NCI-H510A (cell line): ENCODE results near the gene CRYBG3.
"Not testable (repeated sequence)": the region's sequence is repeated elsewhere in the genome, so short reads cannot be mapped to it uniquely, and the experiment has no call there.

Experiments used
- DNase-seq: peaks from one replicate; lab custom pipeline; 2025; lab: John Stamatoyannopoulos, UW

The CRYBG3 gene

DNA sequence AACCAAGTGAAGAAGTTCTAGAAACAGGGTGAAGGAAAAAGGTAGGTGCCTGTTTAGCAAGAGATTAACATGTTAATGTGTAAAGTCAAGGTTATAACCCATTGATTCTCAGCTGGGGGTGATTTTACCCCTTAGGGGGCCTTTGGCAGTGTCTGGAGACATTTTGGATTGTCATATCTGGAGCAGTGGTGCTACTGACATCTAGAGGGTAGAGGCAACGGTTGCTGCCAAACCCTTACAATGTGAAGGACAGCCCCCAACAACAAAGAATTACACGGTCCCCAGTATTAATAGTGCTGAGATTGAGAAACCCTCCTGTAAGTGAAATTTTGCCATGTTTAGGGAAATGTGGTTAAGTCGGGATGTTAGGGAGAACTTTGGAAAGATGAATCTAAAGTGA, 74.7 kb downstream of the CRYBG3 start:
- DNase-seq: no peak

- DNase-seq: no peak
These were observed 77.5 kb downstream of the CRYBG3 start for GRCh38 chr3:97899331-97899730.

DNA sequence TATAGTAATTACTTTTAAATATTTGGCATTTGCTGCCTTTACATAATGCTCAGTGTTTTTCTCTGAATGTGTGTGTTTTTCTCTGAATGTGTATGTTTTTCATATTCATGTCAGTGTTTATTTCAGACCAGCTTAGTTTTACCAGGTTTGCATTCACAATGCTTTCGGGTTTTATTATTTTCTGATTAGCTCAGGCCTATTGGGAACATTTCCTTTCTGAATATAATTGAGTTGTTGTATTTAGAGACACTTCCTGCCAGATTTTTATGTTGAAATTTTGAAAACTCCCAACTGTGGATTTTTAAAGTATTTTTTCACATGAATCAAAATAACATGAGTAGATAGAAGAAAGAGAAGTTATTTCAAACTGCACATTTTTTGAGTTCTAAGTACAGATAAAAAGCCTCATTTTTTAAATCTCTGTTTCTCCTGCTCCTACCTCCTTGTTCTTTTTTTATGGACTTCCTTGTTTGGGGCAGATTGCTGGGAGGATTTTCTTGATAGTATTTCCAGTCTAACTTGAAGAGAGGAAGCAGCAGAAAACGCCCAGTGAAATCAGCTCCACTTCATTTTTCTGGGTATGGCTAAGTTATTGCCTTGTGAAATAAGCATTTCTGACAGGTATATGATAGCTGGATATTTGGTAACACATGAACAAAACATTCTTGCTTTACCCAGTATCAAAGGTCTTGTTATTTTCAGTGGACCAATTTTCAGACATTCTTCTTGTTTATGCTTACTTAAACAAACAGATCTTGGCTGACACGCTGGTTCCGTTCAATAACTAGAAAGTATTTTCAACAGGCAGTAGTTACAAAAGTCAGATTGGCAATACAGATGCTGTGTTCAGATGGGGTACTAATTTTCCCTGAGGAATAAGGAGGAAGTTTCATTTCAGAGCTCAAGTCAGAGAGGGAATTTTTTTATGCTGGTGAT, 79.8 kb downstream of the CRYBG3 start:
- no peak for DNase-seq

- not testable (repeated sequence) for DNase-seq
These were observed 88.0 kb downstream of the CRYBG3 start for GRCh38 chr3:97909830-97910229.

DNA sequence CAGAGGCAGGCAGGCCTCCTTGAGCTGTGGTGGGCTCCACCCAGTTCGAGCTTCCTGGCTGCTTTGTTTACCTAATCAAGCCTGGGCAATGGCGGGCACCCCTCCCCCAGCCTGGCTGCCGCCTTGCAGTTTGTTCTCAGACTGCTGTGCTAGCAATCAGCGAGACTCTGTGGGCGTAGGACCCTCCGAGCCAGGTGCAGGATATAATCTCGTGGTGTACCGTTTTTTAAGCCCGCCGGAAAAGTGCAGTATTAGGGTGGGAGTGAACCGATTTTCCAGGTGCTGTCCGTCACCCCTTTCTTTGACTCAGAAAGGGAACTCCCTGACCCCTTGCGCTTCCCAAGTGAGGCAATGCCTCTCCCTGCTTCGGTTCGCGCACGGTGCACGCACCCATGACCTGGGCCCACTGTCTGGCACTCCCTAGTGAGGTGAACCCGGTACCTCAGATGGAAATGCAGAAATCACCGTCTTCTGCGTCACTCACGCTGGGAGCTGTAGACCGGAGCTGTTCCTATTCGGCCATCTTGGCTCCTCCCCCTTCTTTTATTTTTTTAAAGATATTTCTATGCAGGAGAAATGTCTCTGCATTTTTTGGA, 88.5 kb downstream of the CRYBG3 start:
- DNase-seq: not testable (repeated sequence)

- DNase-seq: no peak
These were observed 89.1 kb downstream of the CRYBG3 start for GRCh38 chr3:97910931-97911351.

GRCh38 chr3:97911459-97911858, 89.6 kb downstream of the CRYBG3 start:
- no peak for DNase-seq

DNA sequence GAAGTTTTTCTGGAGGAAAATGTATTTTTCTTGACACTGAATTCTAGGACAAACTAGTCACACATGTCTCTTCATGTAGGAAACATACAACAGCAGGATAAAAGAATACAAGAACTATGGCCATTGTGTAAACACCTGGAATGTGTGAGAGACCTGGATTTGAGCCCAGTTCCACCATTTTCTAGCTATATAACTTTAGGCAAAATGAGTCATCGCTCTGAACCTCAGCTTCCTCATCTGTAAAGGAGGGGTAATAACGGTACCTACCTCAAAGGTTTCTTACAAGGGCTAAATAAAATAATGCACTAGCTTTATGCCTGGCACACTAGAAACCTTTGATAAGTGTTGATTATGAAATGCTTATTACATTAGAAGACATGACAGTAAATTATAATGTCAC, 92.6 kb downstream of the CRYBG3 start:
- DNase-seq: no peak

GRCh38 chr3:97916576-97916975, 94.8 kb downstream of the CRYBG3 start:
- no peak for DNase-seq

DNA sequence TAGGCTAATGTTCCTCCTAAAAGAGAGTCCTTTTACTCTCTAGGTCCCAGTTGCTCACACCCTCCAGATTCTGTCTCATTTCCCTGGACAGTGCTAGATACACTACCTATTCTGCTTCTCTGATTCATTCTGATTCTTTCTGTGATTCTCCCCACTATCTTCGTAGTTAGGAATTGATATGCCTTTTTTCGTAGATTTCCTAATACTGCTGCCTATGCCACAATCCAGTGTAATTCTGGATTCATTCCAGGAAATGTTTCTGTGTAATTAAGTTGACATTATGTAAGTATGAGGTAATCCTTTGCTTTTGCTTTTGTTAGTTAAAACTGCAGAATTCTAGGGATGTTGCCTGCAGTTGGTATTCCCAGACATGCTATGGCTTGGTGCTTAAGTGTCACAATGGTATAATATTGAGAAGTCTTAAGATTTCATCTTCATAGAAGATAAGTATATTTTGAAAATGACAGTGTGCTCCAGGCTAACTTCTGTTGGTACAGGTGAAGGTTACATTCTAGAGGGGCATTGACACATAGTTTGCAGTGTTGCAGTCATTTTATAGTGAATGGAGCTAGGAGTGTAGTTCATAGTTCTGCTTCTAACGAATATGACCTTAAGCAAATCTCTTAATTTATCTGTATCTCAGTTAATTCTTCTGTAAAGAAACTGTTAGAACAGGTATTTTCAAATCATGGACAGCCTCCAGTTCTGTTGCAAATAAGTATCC, 96.2 kb downstream of the CRYBG3 start:
- DNase-seq: no peak

GRCh38 chr3:97927704-97928103, 105.9 kb downstream of the CRYBG3 start:
- DNase-seq: no peak

GRCh38 chr3:97928986-97929385, 107.2 kb downstream of the CRYBG3 start:
- DNase-seq: no peak

GRCh38 chr3:97930018-97930417, 108.2 kb downstream of the CRYBG3 start:
- DNase-seq: no peak

DNA sequence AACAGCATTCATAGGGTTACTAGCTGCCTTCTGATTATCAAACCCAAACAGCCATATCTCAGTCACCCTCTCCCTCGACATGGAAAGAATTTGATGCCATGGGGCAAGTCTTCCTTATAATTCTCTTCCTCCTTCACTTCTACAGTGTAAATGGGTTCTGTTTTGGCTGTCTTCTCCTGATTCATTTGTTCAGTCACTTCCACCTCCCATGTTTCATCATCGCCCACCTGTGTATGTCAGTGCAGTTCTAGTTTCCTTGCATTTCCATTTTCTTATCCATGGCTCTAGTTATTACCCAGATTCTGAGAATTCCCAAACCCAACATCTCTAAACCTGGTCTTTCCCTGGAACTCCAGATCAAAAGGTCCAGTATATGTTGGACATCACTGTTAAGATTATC, 109.4 kb downstream of the CRYBG3 start:
- no peak for DNase-seq

DNA sequence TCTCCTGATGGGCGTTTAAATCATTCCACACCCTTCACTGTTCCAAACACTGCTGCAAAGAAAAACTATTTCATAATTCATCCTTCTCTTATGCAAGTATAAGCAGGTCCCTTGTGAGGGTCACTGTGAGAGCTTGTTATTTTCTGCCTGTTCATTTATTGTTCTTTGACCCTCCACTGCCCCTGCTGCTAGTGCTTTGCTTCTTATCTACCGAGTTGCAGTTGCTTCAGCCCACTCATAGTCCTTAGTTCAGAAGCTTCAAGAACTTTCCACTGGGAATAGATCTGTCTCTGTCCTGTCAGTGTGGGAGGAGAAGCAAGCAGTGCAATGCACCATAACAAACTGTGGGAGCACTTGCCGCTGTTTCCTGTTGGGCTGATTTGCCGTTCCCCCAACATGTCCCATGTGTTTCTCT, 110.6 kb downstream of the CRYBG3 start:
- DNase-seq: no peak

DNA sequence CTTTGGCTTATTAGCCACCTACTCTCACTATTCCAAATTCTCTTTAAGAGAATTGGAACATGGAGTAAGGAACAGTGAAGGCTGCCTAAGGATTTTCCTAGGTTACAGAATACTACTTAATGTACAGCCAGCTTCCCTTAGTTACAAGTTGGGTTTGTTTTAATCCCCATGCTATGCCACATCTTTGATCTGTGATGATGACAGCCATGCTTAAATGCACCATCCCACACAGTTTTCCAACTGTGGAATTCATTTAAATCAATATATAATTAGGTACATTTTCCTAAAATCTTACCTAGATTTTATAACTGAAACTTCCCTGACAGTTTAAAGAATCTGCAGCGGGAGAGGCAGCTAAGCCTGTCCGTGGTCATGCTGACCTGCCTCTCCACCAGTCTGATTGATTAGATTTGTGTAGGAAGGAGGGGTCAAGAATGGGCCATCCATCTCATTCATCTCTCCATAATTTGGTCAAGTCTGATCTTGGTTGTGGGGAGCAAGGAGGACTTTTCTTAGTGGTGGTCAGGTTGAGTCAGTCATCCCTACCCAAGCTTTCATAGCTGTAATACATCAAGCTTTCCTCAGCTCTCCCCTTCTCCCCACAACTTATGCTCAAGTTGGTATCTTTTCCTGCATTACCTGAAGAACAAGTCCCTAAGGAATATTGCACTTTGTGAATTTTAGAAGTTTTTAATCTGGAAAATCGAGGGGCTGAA, 113.3 kb downstream of the CRYBG3 start:
- no peak for DNase-seq

DNA sequence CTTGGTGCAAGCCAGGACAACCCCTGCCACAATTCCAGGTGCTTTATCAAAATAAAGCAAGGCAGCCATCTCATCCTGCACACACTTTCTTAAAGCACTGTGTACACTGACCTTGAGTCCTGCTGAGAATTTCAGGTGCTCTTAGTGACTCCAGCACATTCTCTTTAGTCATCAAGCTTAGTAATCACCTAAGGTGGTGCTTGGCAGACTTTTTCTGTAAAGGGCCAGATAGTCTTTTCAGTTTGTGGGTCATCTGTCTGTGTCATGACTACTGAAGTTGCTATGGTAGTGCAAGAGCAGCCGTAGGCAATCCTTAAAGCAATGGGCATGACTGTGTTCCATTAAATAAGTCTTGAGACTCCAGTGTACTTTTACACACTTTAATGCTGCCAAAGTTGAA, 114.0 kb downstream of the CRYBG3 start:
- no peak for DNase-seq

DNA sequence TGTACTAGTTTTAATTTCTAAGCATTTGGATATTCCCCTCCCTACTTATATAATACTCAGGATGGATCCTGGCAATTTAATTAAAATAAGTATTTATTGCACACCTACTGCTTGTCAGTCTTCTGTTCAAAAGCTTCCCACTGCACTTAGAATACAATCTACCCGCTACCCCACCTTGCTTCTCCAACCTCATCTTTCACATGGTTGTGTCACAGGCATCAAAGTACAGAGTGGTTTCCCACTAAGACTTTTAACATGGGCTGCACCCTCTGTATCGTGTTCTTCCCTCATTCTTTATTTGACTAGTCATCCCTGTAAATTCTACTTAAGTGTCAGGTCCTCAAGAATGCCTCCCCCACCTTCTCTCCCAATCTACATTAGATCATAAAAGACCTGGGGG, 115.4 kb downstream of the CRYBG3 start:
- DNase-seq: no peak

DNA sequence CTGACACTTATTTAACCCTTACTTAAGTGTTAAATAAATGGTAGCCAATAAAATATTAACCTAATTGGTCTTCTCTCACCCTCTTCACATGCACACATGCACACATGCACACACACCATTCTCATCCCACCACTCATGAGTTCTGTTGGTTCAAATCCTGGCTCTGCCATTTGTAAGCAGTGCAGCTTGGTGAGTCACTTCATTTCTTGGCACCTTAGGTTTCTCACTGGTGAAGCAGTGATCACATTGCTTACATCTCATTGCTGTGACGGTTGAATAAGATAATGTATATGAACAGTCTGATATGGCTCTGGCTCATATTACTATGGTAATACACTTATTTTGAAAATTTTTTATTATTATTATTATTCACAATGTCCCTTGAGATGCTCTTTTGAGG, 116.6 kb downstream of the CRYBG3 start:
- no peak for DNase-seq

DNA sequence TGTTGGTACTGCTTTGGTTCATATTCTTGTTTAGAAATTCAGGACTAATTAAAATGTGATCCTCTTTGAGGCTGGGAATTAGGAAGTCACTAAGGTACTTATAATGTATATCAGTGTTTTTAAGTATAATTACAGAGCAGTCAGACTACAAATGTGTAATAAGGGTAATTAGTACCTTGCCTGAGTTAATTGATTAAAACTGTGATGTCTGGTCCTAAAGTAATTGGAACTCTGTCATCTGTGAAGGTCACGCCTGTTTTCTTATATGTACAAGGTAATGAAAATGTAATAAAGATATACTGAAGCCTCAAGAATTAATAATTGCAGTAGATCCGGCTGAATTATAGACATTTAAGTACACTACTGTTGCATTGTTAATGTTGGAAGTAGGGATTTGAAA, 117.6 kb downstream of the CRYBG3 start:
- no peak for DNase-seq

- DNase-seq: no peak
These were observed 118.2 kb downstream of the CRYBG3 start for GRCh38 chr3:97940034-97940433.
